HepG2 (cell line): ENCODE data around the gene GRIFIN. TPM values are rescaled to one million over a fixed set of nuclear protein-coding genes. Genes with fewer than 3 reads are reported as not detected.

Source experiments
- CEBPB ChIP-seq: IDR thresholded peaks from 2 replicates; pipeline ENCODE4 v1.6.1; 2011; ENCODE audit warnings: low read depth, low read length, improper control_type of control experiment, borderline replicate concordance
- FOXJ3 ChIP-seq: sonication (generic); formaldehyde crosslinking; IDR thresholded peaks from 2 replicates; pipeline ENCODE4 v1.4.0; 2020; ENCODE audit warnings: missing genetic modification reagents, mild to moderate bottlenecking, borderline replicate concordance
- HNF1A ChIP-seq, 2 experiments: sonication (generic) in 1 of 2; formaldehyde crosslinking in 1 of 2; IDR thresholded peaks; 2 replicates each; pipeline versions ENCODE4 v1.4.0 to v1.6.1; 2016 to 2020; ENCODE audit warnings: borderline replicate concordance in 1 of 2, low read depth in 1 of 2, mild to moderate bottlenecking in 1 of 2, missing genetic modification reagents in 1 of 2
- IRF2 ChIP-seq: IDR thresholded peaks from 2 replicates; pipeline ENCODE4 v1.6.1; 2018; ENCODE audit warnings: missing genetic modification reagents, missing compliant biosample characterization
- MTA1 ChIP-seq: sonication (generic); formaldehyde crosslinking; IDR thresholded peaks from 2 replicates; pipeline ENCODE4 v1.4.0; 2020; ENCODE audit warnings: missing genetic modification reagents, mild to moderate bottlenecking, borderline replicate concordance
- POGK ChIP-seq: sonication (generic); formaldehyde crosslinking; conservative IDR thresholded peaks from 2 replicates; pipeline ENCODE4 v1.8.0; 2022; ENCODE audit warnings: mild to moderate bottlenecking, moderate library complexity, missing genetic modification reagents
- TRIM22 ChIP-seq: fragments of 450-650 bp; IDR thresholded peaks from 2 replicates; pipeline ENCODE4 v1.6.1; 2017
- ZNF33B ChIP-seq: sonication (generic); formaldehyde crosslinking; IDR thresholded peaks from 2 replicates; pipeline ENCODE4 v1.5.1; 2020; ENCODE audit warnings: mild to moderate bottlenecking, missing genetic modification reagents
- polyA plus RNA-seq, 8 experiments: library from polyadenylated mRNA; depleted of rRNA in 3 of 8; stranded (reverse) in 7 of 8; unstranded in 1 of 8; fragments of >200 nt; fragmentation: Illumina TruSeq in 4 of 8; extraction: Trizol in 4 of 8; gene quantifications; 2 replicates each; pipeline versions ENCODE4 v1.2.1 to v1.2.3, GENCODE V29; 2011 to 2016; ENCODE audit warnings: low read depth in 4 of 8, missing spikeins in 1 of 8, mixed read lengths in 1 of 8; ENCODE audit not compliant: insufficient read depth in 1 of 8
- total RNA-seq, 5 experiments: library from RNA; depleted of rRNA; stranded (reverse); fragments of >200 nt; fragmentation: Illumina TruSeq; extraction: Trizol; gene quantifications; 2 replicates each; pipeline ENCODE4 v1.2.3, GENCODE V29; 2016; ENCODE audit warnings: low read depth in 1 of 5
- TF ChIP-seq, protein P1 (sequence below): sonication (generic); formaldehyde crosslinking; IDR thresholded peaks from 2 replicates; pipeline ENCODE4 v1.4.0; 2020; ENCODE audit warnings: missing genetic modification reagents, borderline replicate concordance
- TF ChIP-seq, protein P2 (sequence below): sonication (generic); formaldehyde crosslinking; IDR thresholded peaks from 2 replicates; pipeline ENCODE4 v1.9.0; 2022; ENCODE audit warnings: low read depth, missing genetic modification reagents

Gene GRIFIN
- total and polyA plus RNA-seq, 2 of the 13 experiments (the other 11 are each of a cell fraction or from before 2014, with no cell fraction given) = not detected

DNA sequence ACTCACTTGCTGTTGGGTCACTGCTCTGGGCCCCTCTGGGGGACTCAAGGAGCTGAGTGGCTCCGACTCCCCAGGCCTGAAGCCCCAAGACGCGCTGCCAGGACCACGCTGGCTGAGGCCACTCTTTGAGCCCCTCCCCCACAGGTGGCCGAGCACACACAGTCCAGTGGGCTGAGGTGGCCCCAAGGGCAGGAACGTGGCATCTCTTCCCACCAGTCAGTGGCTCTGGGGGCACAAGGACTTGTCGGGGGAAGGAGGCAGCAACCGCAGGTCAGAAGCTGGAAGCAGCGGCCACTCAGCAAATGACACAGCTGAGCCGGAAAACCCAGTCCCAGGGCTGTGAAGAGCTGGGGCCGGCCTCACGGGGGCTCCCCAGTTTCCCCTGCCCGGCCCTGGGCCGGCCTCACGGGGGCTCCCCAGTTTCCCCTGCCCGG is 24.1 kb downstream of the GRIFIN start (continued):
- TF ChIP-seq, protein P1, sequence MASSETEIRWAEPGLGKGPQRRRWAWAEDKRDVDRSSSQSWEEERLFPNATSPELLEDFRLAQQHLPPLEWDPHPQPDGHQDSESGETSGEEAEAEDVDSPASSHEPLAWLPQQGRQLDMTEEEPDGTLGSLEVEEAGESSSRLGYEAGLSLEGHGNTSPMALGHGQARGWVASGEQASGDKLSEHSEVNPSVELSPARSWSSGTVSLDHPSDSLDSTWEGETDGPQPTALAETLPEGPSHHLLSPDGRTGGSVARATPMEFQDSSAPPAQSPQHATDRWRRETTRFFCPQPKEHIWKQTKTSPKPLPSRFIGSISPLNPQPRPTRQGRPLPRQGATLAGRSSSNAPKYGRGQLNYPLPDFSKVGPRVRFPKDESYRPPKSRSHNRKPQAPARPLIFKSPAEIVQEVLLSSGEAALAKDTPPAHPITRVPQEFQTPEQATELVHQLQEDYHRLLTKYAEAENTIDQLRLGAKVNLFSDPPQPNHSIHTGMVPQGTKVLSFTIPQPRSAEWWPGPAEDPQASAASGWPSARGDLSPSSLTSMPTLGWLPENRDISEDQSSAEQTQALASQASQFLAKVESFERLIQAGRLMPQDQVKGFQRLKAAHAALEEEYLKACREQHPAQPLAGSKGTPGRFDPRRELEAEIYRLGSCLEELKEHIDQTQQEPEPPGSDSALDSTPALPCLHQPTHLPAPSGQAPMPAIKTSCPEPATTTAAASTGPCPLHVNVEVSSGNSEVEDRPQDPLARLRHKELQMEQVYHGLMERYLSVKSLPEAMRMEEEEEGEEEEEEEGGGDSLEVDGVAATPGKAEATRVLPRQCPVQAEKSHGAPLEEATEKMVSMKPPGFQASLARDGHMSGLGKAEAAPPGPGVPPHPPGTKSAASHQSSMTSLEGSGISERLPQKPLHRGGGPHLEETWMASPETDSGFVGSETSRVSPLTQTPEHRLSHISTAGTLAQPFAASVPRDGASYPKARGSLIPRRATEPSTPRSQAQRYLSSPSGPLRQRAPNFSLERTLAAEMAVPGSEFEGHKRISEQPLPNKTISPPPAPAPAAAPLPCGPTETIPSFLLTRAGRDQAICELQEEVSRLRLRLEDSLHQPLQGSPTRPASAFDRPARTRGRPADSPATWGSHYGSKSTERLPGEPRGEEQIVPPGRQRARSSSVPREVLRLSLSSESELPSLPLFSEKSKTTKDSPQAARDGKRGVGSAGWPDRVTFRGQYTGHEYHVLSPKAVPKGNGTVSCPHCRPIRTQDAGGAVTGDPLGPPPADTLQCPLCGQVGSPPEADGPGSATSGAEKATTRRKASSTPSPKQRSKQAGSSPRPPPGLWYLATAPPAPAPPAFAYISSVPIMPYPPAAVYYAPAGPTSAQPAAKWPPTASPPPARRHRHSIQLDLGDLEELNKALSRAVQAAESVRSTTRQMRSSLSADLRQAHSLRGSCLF (CRISPR knock-in tag) = no peak
- TF ChIP-seq IRF2 (no peak), TRIM22 (no peak), ZNF33B (CRISPR knock-in tag) (peak; percentile 72; the same call in 1 of the 2 replicates), HNF1A (IDR thresholded peaks at IDR 0.05; ENCODE audit: low read depth) (no peak), HNF1A (CRISPR knock-in tag; IDR thresholded peaks at IDR 0.05; ENCODE audit: borderline replicate concordance) (0 out of 2 replicates have a peak, but pooled peaks have one; percentile 21), CEBPB (no peak), MTA1 (CRISPR knock-in tag) (no peak; the same call in 1 of the 2 replicates), POGK (CRISPR knock-in tag) (no peak), FOXJ3 (CRISPR knock-in tag) (no peak)
- TF ChIP-seq, protein P2, sequence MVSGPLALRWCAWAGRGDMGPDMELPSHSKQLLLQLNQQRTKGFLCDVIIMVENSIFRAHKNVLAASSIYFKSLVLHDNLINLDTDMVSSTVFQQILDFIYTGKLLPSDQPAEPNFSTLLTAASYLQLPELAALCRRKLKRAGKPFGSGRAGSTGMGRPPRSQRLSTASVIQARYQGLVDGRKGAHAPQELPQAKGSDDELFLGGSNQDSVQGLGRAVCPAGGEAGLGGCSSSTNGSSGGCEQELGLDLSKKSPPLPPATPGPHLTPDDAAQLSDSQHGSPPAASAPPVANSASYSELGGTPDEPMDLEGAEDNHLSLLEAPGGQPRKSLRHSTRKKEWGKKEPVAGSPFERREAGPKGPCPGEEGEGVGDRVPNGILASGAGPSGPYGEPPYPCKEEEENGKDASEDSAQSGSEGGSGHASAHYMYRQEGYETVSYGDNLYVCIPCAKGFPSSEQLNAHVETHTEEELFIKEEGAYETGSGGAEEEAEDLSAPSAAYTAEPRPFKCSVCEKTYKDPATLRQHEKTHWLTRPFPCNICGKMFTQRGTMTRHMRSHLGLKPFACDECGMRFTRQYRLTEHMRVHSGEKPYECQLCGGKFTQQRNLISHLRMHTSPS (CRISPR knock-in tag) = no peak
- TF ChIP-seq, all 625 proteins: peak for 52
